Stimulated activated CD8-positive, alpha-beta memory T cell treated with anti-CD3 and anti-CD28 coated beads, Interleukin-4, amount 100 ng/mL, for 24 hours (primary cell): ENCODE data around the gene NSMCE1.
"Not testable (repeated sequence)": the region's sequence is repeated elsewhere in the genome, so short reads cannot be mapped to it uniquely, and the experiment has no call there.

ENCODE experiments used
- DNase-seq: peaks from one replicate; pipeline ENCODE4 v3.0.0-alpha.2; 2020; ENCODE audit warnings: low read depth

The NSMCE1 gene

DNA sequence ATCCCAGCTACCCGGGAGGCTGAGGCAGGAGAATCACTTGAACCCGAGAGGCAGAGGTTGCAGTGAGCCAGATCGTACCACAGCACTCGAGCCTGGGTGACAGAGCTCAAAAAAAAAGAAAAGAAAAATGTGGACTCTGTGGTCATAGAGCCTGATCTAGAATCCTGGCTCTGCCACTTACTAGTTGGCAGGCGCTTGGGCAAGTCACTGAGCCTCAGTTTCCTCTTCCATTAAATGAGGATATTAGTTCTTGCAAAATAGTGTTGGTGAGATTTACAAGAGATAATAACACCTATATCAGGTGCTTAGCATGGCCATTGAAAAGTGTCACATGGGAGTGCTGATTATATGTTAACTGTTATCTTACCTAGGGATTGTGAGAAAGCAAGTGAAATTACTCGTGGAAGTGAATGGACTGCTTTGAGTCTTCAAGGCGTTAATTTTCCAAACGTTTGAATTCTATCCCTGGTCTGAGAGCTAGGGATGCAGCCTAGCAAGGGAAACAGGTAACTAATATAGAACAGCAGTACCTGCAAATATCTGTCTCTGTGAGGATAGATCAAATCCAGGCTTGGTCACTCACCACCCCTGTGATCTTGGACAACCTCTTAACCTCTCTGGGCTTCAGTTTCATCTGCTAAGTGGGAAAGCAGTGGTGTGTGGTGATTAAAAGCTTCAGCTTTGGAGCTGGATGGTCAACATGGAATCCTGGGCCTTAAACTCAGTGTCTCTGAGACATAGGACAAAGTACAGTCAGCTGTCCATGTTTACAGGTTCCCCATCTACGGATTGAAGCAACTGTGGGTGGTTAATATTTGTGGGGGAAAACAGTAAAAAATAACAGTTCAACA, 953 bp upstream of the NSMCE1 start:
- no peak for DNase-seq

DNA sequence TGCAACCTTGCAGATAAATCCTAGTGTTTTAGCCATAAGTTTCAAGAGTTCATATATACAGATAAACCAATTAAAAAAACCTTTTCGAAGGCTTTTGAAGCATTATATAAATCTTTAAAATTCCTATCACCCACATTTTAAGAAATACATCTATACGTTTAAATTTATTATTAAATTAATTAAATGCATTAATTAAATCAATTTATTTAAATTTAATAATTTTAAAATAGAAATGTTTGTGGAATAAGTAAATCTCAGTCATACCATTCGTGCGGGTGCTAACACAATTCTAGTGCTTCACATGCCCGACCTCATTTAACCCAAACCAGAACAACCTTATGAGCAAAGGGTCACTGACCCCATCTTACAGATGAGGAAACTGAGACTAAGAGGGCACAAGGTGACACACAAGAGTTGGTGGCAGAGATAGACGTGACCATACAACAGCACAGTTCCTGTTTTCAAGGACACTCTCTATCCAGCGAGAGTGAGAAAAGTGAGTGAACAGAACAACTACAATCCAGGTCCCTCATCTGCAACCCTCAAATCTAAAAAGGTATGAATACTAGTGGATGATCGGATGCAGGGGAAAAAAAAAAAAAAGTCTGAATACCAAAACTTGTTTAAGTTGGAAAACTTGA, 1.4 kb downstream of the NSMCE1 start:
- no peak for DNase-seq

DNA sequence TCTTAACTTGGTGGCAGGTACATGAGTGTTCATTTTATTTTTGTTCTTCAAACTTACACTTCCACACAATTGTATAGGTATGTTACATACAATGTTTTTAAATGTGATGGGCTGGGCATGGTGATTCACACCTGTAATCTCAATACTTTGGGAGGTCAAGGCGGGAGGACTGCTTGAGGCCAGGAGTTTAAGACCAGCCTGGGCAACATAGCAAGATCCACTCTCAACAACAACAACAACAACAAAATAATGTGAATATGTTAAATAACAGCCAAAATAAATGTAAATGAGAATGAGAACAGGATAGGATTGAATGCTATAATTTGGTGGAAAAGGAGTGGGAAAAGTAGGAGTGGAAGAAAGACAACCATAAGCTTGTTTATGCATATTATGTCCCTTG, 2.6 kb downstream of the NSMCE1 start:
- DNase-seq, result no peak

DNA sequence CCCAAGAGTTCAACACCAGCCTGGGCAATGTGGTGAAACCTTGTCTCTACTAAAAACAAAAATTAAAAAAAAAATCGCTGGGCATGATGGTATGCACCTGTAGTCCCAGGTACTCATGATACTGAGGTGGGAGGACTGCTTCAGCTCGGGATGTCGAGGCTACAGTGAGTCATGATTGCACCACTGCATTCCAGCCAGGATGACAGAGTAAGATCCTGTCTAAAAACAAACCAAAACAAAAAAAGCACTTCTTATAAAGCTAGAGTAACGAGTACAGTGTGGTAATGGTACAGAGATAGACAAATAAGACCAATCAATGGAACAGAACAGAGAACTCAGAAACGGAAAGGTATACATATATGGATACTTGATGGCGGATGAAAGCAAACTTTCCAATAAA, 4.4 kb downstream of the NSMCE1 start:
- DNase-seq, result no peak

DNA sequence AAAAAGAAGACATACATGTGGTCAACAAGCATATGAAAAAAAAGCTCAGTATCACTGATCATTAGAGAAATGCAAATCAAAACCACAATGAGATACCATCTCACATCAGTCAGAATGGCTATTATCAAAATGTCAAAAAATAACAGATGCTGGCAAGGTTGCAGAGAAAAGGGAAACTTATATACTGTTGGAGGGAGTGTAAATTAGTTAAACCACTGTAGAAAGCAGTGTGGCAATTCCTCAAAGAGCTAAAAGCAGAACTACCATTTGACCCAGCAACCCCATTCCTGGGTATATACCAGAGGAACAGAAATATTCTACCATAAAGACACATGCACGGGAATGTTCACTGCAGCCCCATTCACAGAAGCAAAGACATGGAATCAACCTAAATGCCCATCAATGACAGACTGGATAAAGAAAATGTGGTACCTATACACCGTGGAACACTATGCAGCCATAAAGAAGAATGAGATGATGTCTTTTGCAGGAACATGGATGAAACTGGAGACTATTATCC, 5.6 kb downstream of the NSMCE1 start:
- DNase-seq, result not testable (repeated sequence)

DNA sequence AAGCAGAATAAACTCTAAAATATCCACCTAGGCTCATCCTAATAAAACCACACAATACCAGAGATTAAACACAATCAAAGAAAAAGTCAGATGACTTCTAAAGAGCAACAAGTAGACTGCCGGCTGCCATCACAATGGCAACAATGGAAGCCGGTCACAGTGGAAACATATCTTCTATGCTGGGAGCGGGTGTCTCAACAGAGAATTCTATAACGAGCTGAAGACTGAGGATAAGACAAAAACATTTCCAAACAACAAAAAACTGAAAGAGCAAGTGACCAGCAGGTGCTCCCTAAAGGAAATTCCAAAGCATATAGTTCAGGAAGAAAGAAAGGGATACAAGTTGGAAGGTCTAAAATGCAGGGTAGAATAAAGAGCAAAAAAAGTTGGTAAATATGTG, 8.9 kb downstream of the NSMCE1 start:
- DNase-seq, result no peak

DNA sequence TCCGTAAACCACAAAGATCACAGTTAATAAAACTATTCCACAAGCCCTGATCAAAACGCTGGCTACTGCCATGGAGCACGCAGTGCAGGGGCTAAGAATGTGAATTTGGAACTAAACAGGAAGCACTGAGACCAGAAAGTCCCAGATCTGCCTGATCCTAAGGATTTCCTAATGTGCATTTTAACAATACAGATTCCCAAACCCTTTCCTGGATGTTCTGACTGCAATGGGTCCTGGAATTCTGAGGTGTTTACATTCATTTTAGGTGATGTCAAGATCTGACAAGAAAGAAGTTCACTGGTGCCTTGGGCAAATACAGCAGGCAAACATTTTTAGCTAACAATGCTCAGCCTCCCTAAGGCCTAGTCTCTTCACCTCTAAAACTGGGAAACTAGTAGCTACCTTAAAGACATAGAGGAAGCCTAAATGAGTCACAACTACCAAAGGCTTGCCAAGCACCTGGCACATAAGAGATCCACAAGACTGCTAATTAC, 10.3 kb downstream of the NSMCE1 start:
- no peak for DNase-seq

DNA sequence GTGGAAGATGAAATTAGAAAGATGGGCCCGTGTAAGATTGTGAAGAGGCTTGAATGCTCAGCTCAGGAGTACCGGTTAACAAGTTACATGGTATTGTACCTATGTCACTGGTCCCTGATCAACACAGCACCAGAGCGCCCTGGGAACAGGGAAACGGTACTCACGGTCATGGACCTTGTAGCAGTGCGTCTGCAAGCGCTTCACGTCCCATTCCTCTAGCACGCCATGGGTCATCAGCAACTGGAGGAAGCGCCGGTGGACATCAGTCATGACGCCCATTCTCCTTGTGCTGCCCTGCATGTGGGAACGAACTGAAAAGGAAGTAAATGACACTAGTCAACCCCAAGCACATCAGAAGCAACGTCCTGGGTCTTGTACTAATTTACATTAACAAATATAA, 11.3 kb downstream of the NSMCE1 start:
- DNase-seq, result no peak

DNA sequence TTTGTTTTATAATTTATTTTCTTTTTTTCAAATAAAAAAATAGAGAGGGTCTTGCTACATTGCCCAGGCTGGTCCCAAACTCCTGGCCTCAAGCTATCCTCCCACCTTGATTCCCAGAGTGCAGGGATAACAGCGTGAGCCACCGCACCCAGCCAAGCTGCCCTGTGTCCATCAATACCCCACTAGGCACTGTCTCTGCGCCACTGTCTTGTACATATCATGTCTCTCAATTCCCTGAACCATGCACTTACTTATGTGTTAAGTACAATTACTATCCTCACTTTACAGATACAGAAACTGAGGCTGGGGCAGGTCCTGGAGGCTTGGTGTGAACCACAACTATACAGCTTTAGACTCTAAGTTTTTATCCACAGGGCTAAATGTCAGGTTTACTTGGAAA, 11.7 kb downstream of the NSMCE1 start:
- DNase-seq, result no peak

DNA sequence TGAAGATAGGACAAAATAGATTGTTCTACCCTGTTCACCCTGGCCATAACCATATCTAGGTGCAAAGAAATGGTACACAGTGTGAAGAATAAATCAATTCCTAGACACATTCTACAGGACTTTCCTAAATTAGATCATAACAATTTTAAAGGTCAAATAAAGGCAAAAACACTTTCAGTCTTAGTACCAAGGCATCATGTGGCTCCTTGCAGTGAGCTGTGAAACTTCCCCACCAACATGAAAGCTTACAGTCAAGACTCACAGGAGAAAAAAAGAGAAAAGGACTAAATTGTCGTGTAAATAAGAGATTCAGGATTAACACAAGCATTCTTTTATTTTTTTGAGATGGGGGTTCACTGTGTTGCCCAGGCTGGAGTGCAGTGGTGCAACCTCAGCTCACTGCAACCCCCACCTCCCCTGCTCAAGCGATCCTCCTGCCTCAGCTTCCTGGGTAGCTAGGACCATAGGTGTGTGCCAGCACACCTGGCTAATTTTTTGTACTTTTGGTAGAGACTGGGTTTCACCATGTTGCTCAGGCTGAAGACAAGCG, 14.2 kb downstream of the NSMCE1 start:
- DNase-seq, result no peak

DNA sequence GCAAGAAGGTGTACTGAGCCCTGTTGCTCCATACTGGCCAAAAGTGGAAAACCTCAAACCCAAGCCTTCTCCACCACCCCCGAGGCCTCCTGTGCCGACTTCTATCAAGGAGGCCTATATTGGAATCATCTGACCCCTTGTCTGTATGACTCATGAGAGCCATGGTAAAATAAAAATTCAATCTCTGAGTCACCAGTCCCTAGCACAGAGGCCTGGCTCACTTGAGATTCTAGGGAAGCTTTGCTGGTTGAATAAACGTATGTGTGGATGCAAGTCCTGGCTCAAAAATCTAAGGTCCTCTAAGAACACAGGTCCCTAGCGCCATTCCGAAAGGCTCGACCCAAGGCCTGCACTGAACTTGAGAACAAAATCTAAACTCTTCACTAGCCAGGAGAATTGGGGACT, 15.0 kb downstream of the NSMCE1 start:
- no peak for DNase-seq

DNA sequence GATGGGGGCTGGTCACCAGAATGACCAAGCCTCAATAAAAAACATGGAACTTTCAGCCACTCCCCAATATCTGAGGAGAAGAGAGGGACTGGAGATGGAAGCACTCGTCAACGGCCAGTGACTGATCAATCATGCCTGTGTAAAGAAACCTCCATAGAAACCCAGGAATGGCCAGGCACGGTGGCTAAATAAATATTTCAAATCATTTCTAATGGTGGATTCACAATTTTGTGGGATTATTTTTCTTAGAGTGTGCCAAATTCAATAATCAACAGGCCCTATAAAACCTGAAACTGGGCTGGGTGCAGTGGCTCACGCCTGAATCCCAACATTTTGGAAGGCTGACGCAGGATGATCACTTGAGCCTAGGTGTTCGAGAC, 16.4 kb downstream of the NSMCE1 start:
- no peak for DNase-seq

DNA sequence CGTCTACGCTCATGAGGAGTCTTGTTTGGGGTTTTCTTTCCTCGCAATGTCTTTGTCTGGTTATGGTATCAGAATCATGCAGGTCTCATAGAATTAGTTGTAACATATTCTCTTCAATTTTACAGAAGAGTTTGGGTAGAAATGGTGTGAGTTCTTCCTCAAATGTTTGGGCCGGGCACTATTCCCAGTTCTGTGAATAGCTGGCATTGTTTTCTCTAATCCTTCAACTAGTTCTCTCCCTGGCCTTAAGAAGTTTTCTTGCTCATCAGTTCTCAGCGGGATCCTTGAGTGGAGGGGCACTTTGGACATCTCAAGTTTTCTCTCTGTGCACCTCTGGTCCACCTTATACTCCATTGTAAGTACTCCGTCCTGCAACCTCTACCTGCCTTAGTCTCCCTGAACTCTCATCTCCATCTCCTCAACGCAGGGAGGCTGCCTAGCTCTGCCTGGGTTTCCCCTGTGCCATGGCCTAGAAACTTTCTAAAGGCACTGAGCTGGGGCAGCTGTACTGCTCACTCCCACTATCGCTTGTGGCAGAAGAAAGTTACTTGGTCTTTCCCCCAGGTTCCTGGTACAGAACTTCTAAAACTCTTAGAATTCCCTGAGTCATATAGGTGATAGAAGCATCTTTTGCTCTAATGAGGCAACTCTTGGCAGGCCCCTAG, 16.9 kb downstream of the NSMCE1 start:
- DNase-seq, result no peak

DNA sequence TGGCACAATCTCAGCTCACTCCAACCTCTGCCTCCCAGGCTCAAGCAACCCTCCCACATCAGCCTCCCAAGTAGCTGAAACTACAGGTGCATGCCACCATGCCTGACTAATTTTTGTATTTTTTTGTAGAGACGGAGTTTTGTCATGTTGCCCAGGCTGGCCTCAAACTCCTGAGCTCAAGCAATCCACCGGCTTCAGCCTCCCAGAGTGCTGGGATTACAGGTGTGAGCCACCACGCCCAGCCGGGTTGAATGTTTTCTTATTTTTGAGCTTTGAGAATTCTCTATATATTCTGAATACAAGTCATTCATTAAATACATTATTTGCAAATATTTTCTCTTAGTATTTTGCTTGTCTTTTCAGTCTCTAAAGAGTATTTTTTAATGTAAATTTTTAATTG, 19.7 kb downstream of the NSMCE1 start:
- DNase-seq, result not testable (repeated sequence)

DNA sequence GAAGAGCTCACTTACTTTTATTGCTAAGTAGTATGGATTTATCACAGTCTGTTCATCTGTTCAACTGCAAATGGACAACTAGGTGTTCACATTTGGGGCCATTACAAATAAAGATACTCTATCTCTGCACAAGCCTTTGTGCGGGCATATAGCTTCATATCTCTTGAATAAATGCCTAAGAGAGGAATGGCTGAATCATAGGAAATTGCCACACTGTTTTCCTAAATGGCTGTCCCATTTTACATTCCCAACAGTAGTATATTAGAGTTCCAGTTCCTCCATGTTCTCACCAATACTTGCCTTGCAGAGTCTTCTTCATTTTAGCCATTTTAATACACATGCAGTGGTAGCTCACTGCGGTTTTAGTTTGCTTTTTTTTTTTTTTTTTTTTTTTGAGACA, 20.5 kb downstream of the NSMCE1 start:
- no peak for DNase-seq

DNA sequence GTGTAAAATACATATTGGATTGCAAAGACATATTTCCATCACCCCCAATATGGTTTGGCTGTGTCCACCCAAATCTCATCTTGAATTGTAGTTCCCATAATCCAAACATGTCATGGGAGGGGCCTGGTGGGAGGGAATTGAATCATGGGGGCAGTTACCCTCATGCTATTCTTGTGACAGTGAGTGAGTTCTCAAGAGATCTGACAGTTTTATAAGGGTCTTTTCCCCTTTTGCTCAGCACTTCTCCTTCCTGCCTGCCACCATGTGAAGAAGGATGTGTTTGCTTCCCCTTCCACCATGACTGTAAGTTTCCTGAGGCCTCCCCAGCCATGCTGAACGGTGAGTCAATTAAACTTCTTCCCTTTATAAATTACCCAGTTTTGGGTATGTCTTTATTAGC, 21.5 kb downstream of the NSMCE1 start:
- DNase-seq, result not testable (repeated sequence)

DNA sequence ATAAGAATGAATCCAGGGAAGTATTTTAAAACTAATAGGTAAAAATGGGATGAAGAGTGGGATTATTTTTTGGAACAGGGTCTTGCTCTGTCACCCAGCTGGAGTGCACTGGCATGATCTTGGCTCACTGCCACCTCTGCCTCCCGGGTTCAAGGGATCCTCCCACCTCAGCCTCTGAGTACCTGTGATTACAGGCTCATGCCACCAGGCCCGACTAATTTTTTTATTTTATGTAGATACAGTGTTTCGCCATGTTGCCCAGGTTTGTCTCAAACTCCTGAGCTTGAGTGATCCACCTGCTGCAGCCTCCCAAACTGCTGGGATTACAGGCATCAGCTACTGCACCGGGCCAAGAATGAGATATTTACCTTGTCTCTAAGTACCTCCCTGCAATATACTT, 22.1 kb downstream of the NSMCE1 start:
- DNase-seq, result no peak

DNA sequence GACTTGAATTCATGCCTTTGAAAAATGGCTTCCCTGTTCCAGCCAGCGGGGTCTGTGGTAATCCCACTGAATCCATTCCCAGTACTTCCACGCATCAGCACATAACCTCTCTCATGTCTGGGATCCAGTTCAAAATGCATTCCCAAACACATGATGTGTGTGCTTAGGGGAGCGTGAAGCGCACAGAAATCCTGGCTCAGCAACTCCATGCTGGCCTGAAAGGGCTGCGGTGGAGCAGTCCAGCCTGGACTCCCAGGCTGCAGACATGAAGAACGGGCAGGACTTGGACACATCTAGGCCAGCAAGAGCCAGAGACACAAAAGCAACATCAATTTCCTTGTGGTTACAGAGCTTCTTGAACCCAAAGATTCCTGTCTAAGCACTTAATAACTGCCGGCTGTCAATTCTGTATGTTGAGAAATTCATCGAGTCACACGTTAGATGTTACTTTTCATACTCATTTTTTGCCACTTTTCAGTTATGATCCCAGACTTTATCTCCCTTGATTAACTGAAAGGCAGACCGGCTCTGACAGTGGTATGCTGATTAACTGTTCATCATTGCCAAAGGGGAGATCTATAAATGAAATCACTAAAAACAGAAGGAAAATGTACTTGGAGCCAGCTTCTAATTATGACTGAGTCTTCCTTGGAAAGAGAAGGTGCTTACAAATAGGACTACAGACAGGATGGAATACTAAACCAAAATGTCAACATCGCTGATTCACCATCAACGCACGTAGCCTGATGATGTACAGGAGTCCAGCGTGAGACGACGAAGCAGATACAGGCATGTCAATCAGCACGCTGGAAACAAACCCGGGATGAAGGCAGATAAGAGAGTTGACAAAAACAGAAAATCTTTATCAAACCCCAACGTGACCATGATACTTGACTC, 23.0 kb downstream of the NSMCE1 start:
- no peak for DNase-seq

DNA sequence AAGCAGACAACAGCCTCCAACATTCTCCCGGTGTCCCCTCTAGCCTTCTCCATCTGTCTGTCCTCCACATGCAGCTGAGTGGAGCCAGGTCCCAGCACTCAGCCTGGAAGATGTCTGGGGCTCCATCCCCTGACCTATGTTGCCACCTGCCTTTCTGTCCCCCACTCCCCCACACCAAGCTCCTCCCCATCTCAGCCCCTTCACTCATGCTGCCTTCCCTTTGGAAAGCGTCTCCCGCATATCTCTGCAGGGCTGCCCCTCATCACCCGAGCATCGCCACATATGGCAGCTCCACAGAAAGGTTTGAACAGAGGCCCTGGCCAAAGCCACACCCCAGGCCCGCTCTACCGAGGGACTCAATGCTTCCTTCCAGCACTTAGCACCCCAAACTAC, 24.2 kb downstream of the NSMCE1 start:
- DNase-seq, result no peak

DNA sequence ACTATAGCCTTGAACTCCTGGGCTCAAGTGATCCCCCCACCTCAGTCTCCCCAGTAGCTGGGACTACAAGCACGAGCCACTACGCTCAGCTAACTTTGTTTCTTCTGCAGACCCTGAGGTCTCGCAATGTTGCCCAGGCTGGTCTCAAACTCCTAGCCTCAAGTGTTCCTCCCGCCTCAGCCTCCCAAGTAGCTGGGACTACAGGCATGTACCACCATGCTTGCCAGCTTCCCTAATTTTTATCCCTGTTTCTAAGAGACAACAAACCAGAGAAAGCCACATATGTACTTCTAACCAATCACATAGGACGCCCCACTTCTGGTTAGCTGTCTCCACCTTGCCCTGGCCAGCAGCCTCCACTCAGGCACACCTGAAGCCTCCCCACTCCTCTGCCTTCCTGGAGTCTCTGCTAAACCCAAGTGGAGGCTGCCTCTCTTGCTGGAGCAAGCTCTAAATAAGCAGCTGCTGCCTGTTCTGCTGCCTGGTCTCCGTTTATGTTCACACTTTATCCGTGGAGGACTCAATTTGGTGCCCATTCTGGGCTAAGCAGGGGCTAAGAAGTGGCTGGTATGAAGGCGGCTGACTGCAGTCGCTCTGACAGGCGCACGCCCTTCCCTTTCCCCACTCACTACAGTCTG, 24.7 kb downstream of the NSMCE1 start:
- DNase-seq, result no peak
